ENCODE measurements around the gene GSTA4. TPM values are rescaled to one million over a fixed set of nuclear protein-coding genes. Genes with fewer than 3 reads are reported as not detected.

GSTA4 gene
- total RNA-seq, 1 donor from 2014 or later, result 12.1 TPM

- peak; percentile 27 for DNase-seq (ENCODE audit: low read depth)
- TF ChIP-seq CTCF (conservative IDR thresholded peaks at IDR 0.05; ENCODE audit: low read depth, low read length), result no peak
These were observed 65.5 kb downstream of the GSTA4 start for GRCh38 chr6:52929321-52930164.

More at GRCh38 chr6:52929321-52930164, 65.5 kb downstream of the GSTA4 start:
- H3K4me3 ChIP-seq (ENCODE audit: low read depth, low read length), result no peak overlapping the region

Other genes starting within 250 kb of the GSTA4 start
- not detected in 2 replicates for gene GSTA2, start 231.8 kb downstream of the GSTA4 start, total RNA-seq
- gene GSTA1, start 191.5 kb downstream of the GSTA4 start, total RNA-seq, result not detected in 2 replicates
- not detected in 2 replicates for gene GSTA5, start 154.5 kb downstream of the GSTA4 start, total RNA-seq
- not detected in 2 replicates for gene GSTA3, start 85.6 kb downstream of the GSTA4 start, total RNA-seq
- 4.3 and 5.4 TPM in 2 replicates for gene CILK1, start 66.5 kb upstream of the GSTA4 start, total RNA-seq
- 20.7 and 48.8 TPM in 2 replicates for gene FBXO9, start 70.1 kb upstream of the GSTA4 start, total RNA-seq
- not detected in 2 replicates for gene GCM1, start 153.6 kb upstream of the GSTA4 start, total RNA-seq